ENCODE results near the gene ZNHIT2.

The ZNHIT2 gene

DNA sequence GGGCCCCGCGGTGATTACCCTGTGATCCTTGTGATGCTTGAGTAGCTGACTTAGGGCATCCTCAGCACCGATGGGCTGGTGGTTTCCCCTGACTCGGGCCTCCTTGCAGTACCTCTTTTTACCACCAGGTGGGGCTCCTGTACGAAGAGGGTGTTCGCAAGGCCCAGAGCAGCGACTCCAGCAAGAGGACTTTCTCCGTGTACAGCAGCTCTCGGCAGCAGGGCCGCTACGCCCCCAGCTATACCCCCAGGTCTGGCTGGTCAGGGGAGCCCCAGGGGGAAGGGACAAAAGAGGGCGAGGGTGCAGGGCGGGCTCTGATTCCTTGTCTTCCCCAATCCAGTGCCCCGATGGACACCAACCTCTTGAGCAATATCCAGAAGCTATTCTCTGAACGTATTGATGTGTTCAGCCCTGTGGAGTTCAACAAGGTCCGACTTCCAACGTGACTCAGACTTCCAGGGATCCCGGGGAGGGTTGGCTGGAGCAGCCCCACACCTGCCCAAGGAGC is 7.1 kb downstream of the ZNHIT2 start:
- TF ChIP-seq RAD21 (IDR thresholded peaks at IDR 0.05; ENCODE audit: low read depth) (peak; percentile 60), YY1 (IDR thresholded peaks at IDR 0.05; ENCODE audit: low read depth) (no peak)

GRCh38 chr11:65109231-65110198 is 8.0 kb downstream of the ZNHIT2 start:
- TF ChIP-seq EGR1 (IDR thresholded peaks at IDR 0.05), result no peak
- TF ChIP-seq TAF1 (IDR thresholded peaks at IDR 0.05; ENCODE audit: low read depth), result no peak
- TF ChIP-seq USF1 (IDR thresholded peaks at IDR 0.05), result no peak
- no peak for TF ChIP-seq NFIC (IDR thresholded peaks at IDR 0.05)
- no peak for TF ChIP-seq FOXM1 (IDR thresholded peaks at IDR 0.05; ENCODE audit: borderline replicate concordance, low read depth)
- TF ChIP-seq TCF12 (IDR thresholded peaks at IDR 0.05; ENCODE audit: low read depth), result no peak
- no peak for TF ChIP-seq ZBTB7A (IDR thresholded peaks at IDR 0.05; ENCODE audit: low read depth)
- no peak for TF ChIP-seq EP300 (IDR thresholded peaks at IDR 0.05; ENCODE audit: borderline replicate concordance)
- no peak for TF ChIP-seq REST (IDR thresholded peaks at IDR 0.05; ENCODE audit: low read depth)
- no peak for TF ChIP-seq RAD21 (IDR thresholded peaks at IDR 0.05; ENCODE audit: low read depth)
- TF ChIP-seq YY1 (IDR thresholded peaks at IDR 0.05; ENCODE audit: low read depth), result no peak
- no peak for TF ChIP-seq CREB1 (IDR thresholded peaks at IDR 0.05; ENCODE audit: low read depth)
- TF ChIP-seq MAX (IDR thresholded peaks at IDR 0.05), result no peak

- TF ChIP-seq EP300 (IDR thresholded peaks at IDR 0.05; ENCODE audit: borderline replicate concordance), result no peak
- no peak for TF ChIP-seq FOXM1 (IDR thresholded peaks at IDR 0.05; ENCODE audit: borderline replicate concordance, low read depth)
- TF ChIP-seq RAD21 (IDR thresholded peaks at IDR 0.05; ENCODE audit: low read depth), result no peak
- TF ChIP-seq MAX (IDR thresholded peaks at IDR 0.05), result no peak
- TF ChIP-seq REST (IDR thresholded peaks at IDR 0.05; ENCODE audit: low read depth), result no peak
- no peak for TF ChIP-seq YY1 (IDR thresholded peaks at IDR 0.05; ENCODE audit: low read depth)
- no peak for TF ChIP-seq EGR1 (IDR thresholded peaks at IDR 0.05)
- TF ChIP-seq CREB1 (IDR thresholded peaks at IDR 0.05; ENCODE audit: low read depth), result no peak
- no peak for TF ChIP-seq NFIC (IDR thresholded peaks at IDR 0.05)
- no peak for TF ChIP-seq ZBTB7A (IDR thresholded peaks at IDR 0.05; ENCODE audit: low read depth)
- no peak for TF ChIP-seq TEAD4 (IDR thresholded peaks at IDR 0.05)
- no peak for TF ChIP-seq TCF12 (IDR thresholded peaks at IDR 0.05; ENCODE audit: low read depth)
- no peak for TF ChIP-seq CEBPB (IDR thresholded peaks at IDR 0.05)
- no peak for TF ChIP-seq TAF1 (IDR thresholded peaks at IDR 0.05; ENCODE audit: low read depth)
Observed at GRCh38 chr11:65108469-65109123, 8.9 kb downstream of the ZNHIT2 start.

DNA sequence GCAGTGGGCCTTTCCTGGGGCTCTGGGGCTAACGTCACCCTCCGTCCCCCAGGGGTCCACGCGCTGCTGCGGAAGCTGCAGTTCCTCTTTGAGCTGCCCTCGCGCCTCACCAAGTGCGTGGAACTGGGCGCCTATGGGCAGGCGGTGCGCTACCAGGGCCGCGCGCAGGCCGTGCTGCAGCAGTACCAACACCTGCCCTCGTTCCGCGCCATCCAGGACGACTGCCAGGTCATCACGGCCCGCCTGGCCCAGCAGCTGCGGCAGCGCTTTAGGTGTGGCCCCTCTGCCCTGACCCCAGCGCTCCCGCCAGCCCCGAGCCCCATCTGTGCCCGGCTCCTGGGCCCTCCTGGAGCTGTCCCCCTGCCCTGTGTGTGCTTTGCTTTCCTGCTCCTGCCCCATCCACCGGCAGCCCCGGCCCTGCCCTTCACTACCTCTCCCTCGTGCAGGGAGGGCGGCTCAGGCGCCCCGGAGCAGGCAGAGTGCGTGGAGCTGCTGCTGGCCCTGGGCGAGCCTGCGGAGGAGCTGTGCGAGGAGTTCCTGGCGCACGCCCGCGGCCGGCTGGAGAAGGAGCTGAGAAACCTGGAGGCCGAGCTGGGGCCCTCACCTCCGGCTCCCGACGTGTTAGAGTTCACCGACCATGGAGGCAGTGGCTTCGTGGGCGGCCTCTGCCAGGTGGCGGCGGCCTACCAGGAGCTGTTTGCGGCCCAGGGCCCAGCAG is 9.6 kb downstream of the ZNHIT2 start:
- no peak for TF ChIP-seq FOXM1 (IDR thresholded peaks at IDR 0.05; ENCODE audit: borderline replicate concordance, low read depth)
- no peak for TF ChIP-seq ZBTB7A (IDR thresholded peaks at IDR 0.05; ENCODE audit: low read depth)
- TF ChIP-seq CREB1 (IDR thresholded peaks at IDR 0.05; ENCODE audit: low read depth), result no peak
- TF ChIP-seq TAF1 (IDR thresholded peaks at IDR 0.05; ENCODE audit: low read depth), result no peak
- TF ChIP-seq TEAD4 (IDR thresholded peaks at IDR 0.05), result no peak
- no peak for TF ChIP-seq YY1 (IDR thresholded peaks at IDR 0.05; ENCODE audit: low read depth)
- TF ChIP-seq NFIC (IDR thresholded peaks at IDR 0.05), result no peak
- TF ChIP-seq TCF12 (IDR thresholded peaks at IDR 0.05; ENCODE audit: low read depth), result no peak
- no peak for TF ChIP-seq CEBPB (IDR thresholded peaks at IDR 0.05)
- TF ChIP-seq EP300 (IDR thresholded peaks at IDR 0.05; ENCODE audit: borderline replicate concordance), result no peak
- TF ChIP-seq USF1 (IDR thresholded peaks at IDR 0.05), result no peak
